H1 (cell line): Measurements from ENCODE around the gene BCAR1. TPM values are rescaled to one million over a fixed set of nuclear protein-coding genes. Genes with fewer than 3 reads are reported as not detected.

Experiments used
- POU5F1 ChIP-seq: IDR thresholded peaks from 2 replicates; pipeline ENCODE4 v1.6.1; 2011; ENCODE audit warnings: low read depth, mild to moderate bottlenecking, low read length, moderate library complexity
- SP2 ChIP-seq: IDR thresholded peaks from 2 replicates; pipeline ENCODE4 v1.6.1; 2012; ENCODE audit warnings: mild to moderate bottlenecking, low read length, inconsistent platforms
- polyA plus RNA-seq, 7 experiments: library from polyadenylated mRNA; depleted of rRNA in 3 of 7; stranded (reverse) in 5 of 7; unstranded in 2 of 7; fragments of >200 nt in 5 of 7; fragments of 200-250 nt in 2 of 7; gene quantifications; 1 replicate in 5 of 7; 2 replicates in 1 of 7; 4 replicates in 1 of 7; pipeline versions ENCODE4 v1.2.1 to v1.2.3, GENCODE V29; 2011 to 2013; ENCODE audit warnings: missing spikeins in 2 of 7, mixed read lengths in 2 of 7
- total RNA-seq: library from RNA; stranded (reverse); fragmentation: NEBNext Ultra II Directional; extraction: Animal tissue kit (Norgen Biotek cat#: 25700); gene quantifications from 2 replicates; pipeline ENCODE4 v1.2.1, GENCODE V29; 2021

The BCAR1 gene
- total and polyA plus RNA-seq, 2 of the 8 experiments (the other 6 are each of a cell fraction or from before 2014, with no cell fraction given), result 59.8 to 105 TPM

DNA sequence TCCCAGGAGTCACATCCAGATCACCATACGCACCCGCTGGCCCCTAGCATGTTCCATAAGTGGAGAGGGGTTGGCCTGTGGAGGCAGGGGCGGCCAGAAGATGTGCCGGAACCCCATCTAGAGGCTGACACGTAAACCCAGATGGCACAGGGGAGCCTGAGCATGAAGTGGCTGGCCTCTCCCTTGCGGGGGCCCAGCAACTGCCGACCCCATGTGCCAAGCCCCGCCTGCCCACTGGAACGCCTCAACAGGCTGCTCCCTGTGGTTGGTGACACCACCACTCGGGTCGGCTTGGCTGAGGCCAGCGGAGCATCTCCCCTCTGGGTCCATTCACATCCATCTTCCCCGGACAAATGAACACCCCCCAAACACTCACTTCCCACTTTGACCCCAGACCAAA, 9.5 kb downstream of the BCAR1 start (continued):
- TF ChIP-seq SP2, result no peak
- no peak for TF ChIP-seq POU5F1
- TF ChIP-seq, all 59 proteins: peak for 0
